Breast epithelium (tissue), 4 donors: ENCODE measurements around the gene AEBP1. TPM values are rescaled to one million over a fixed set of nuclear protein-coding genes. Genes with fewer than 3 reads are reported as not detected.

Experiments
- DNase-seq, 2 donors: peaks; one replicate each; pipeline ENCODE4 v3.0.0-alpha.2; 2019; ENCODE audit warnings: low spot score in 2 of 2
- H3K27ac ChIP-seq, 2 donors: fragments of 200-600 bp; sonication (generic) in 1 of 2; one replicate each; pipeline ENCODE4 v1.5.1; 2016 to 2019; ENCODE audit warnings: mild to moderate bottlenecking in 1 of 2
- H3K27me3 ChIP-seq, 2 donors: fragments of 200-600 bp; sonication (generic) in 1 of 2; one replicate each; pipeline versions ENCODE4 v1.5.1 to v1.6.0; 2017 to 2019; ENCODE audit warnings: control low read depth in 1 of 2, mild to moderate bottlenecking in 1 of 2
- H3K36me3 ChIP-seq: fragments of 200-600 bp; one replicate; pipeline ENCODE4 v1.5.1; 2019
- H3K4me1 ChIP-seq, 2 donors: fragments of 200-600 bp; sonication (generic); one replicate each; pipeline ENCODE4 v1.5.1; 2016 to 2019; ENCODE audit warnings: control low read depth in 1 of 2
- H3K4me3 ChIP-seq, 3 donors: fragments of 200-600 bp; sonication (generic); 1 replicate in 2 of 3; 2 replicates in 1 of 3; pipeline ENCODE4 v1.5.1; 2016 to 2019; ENCODE audit warnings: mild to moderate bottlenecking in 3 of 3, moderate library complexity in 2 of 3
- H3K9me3 ChIP-seq, 2 donors: fragments of 200-600 bp; sonication (generic) in 1 of 2; one replicate each; pipeline ENCODE4 v1.5.1; 2016 to 2019; ENCODE audit warnings: control low read depth in 1 of 2
- CTCF ChIP-seq, 3 donors: fragments of 450-650 bp; IDR thresholded peaks; one replicate each; pipeline ENCODE4 v1.5.1; 2016 to 2017; ENCODE audit warnings: antibody characterized with exemption in 3 of 3, mild to moderate bottlenecking in 3 of 3, moderate library complexity in 3 of 3
- POLR2A ChIP-seq: fragments of 450-650 bp; IDR thresholded peaks from one replicate; pipeline ENCODE4 v1.6.1; 2016; ENCODE audit warnings: antibody characterized with exemption, mild to moderate bottlenecking, moderate library complexity
- POLR2AphosphoS5 ChIP-seq, 3 donors: sonication (generic); formaldehyde crosslinking; IDR thresholded peaks; one replicate each; pipeline ENCODE4 v1.6.1; 2017; ENCODE audit warnings: antibody characterized with exemption in 3 of 3
- intact Hi-C: fragments of 100-400 bp; cut with DNase I; formaldehyde crosslinking; loops from one replicate; pipeline ENCODE4 v1.15.1; 2023; ENCODE audit warnings: low total_unique reads
- total RNA-seq, 3 donors: library from RNA; depleted of rRNA; stranded (reverse); fragments of >200 nt; gene quantifications; one replicate each; pipeline ENCODE4 v1.1.0, GENCODE V29; 2016

AEBP1 gene
- total RNA-seq, 3 donors from 2014 or later: 85.6 to 300 (median 145) TPM

GRCh38 chr7:44086627-44087026, 17.5 kb upstream of the AEBP1 start:
- Histone ChIP-seq H3K9me3 (no peaks in the 10 kb centered on the region), H3K27ac (peak overlapping the region; percentile 29 to 95), H3K4me1 (no peaks in the 10 kb centered on the region), H3K27me3 (no peaks in the 10 kb centered on the region), H3K36me3 (no peaks in the 10 kb centered on the region), H3K4me3 (no peak overlapping the region)
- TF ChIP-seq POLR2A (no peak), CTCF (IDR thresholded peaks at IDR 0.05) (no peak), POLR2AphosphoS5 (IDR thresholded peaks at IDR 0.05) (no peak)
- intact Hi-C loops: no loop called here
- DNase-seq: no peak

DNA sequence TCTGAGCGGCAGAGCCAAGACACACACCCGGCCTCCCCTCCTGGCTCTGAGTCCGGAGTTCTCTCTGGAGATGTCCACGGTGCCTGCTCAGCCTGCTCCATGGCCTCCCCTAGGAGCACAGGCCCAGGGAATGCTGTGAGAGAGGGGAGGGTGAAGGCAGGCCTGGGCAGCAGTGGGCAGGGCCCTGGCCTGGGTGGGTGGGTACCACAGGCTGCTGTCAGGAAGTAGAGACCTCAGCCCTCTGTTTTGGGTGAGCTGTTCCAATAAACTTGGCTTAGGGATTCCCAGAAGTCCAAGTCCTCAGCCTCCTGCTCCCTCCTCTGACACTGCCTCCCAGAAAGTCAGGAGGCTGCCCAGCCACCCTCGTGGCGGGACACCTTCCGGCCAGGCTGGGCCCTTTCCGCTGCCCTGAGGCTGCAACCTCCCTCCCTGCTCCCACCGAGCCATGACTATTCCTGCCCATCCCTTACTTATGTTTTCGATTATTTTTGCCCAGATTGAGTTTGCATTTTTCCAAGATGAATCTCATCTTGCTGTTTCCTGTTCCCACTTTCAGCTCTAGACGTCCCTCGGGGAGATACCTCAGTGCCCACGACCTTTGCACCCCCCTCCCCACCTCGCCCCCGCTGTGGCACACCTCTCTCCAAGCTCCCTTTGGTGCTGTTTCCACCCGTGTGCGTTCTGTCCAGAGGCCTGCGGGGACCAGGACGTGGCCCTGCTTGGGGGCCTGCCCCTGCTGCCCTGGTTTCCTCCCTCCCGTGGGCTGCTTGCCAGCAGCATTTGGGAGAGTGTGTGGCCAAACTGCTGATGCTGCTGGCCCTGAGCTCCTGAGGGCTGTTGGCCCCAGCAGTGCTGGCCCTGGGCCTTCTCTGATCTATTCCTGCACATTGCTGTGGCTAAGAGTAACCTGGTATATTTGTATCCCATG, 16.0 kb upstream of the AEBP1 start:
- TF ChIP-seq POLR2AphosphoS5 (IDR thresholded peaks at IDR 0.05): peak in 1 of 3 donors; percentile 12
- no peak for TF ChIP-seq POLR2A
- no peak for TF ChIP-seq CTCF (IDR thresholded peaks at IDR 0.05)
- H3K9me3 ChIP-seq: no peaks in the 10 kb centered on the region
- no peaks in the 10 kb centered on the region for H3K4me1 ChIP-seq
- no peaks in the 10 kb centered on the region for H3K27me3 ChIP-seq
- H3K4me3 ChIP-seq: peak overlapping the region in 1 of 3 donors; percentile 19
- DNase-seq: no peak
- H3K27ac ChIP-seq: peak overlapping the region; percentile 79 to 95
- H3K36me3 ChIP-seq: no peaks in the 10 kb centered on the region
- intact Hi-C loops: no loop called here

GRCh38 chr7:44093102-44093641, 11.0 kb upstream of the AEBP1 start:
- Histone ChIP-seq H3K27me3 (no peaks in the 10 kb centered on the region), H3K27ac (no peak overlapping the region), H3K4me3 (no peak overlapping the region), H3K4me1 (no peaks in the 10 kb centered on the region), H3K36me3 (no peaks in the 10 kb centered on the region), H3K9me3 (no peaks in the 10 kb centered on the region)
- intact Hi-C loops: no loop called here
- no peak for DNase-seq
- no peak for TF ChIP-seq POLR2AphosphoS5 (IDR thresholded peaks at IDR 0.05)
- TF ChIP-seq POLR2A: no peak
- no peak for TF ChIP-seq CTCF (IDR thresholded peaks at IDR 0.05)

DNA sequence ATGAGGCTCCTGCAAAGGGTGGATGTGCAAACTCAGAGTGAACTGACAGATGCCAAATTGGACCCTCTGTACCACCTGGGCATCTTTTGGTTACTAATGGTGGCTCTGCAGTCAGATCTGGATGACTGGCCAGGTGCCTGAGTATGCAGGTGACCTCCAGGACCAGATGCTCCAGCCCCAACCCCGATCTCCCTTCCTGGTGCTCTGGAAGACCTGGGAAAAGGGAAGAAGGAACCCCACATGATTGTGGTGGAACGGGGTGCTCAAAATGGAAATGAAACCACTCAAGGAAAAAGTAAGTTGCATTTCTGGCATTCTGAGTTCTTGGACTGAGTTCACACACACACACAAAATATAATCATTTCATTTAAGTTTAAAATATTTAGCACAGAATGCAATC, 9.8 kb upstream of the AEBP1 start:
- TF ChIP-seq CTCF (IDR thresholded peaks at IDR 0.05) (no peak), POLR2AphosphoS5 (IDR thresholded peaks at IDR 0.05) (no peak), POLR2A (no peak)
- DNase-seq: no peak
- no peaks in the 10 kb centered on the region for H3K27me3 ChIP-seq
- no peak overlapping the region for H3K4me3 ChIP-seq
- no peaks in the 10 kb centered on the region for H3K9me3 ChIP-seq
- intact Hi-C loops: no loop called here
- no peaks in the 10 kb centered on the region for H3K36me3 ChIP-seq
- peak overlapping the region in 1 of 2 donors; percentile 54 for H3K27ac ChIP-seq
- no peaks in the 10 kb centered on the region for H3K4me1 ChIP-seq
